WTC11 (cell line): Measurements from ENCODE around the gene RGS2. TPM values are rescaled to one million over a fixed set of nuclear protein-coding genes. Genes with fewer than 3 reads are reported as not detected.

Experiments used
- ATAC-seq: fragments of 200-7000 bp; cut with Tn5 transposase; 2 replicates; pipeline ENCODE4 v1.10.0; 2021; ENCODE audit warnings: mild to moderate bottlenecking, moderate library complexity
- CTCF ChIA-PET: fragments of 300-600 bp; sonication (Branson Sonifier 250); formaldehyde crosslinking; loops from one replicate; lab custom pipeline; 2021; ENCODE audit warnings: antibody characterized with exemption; lab: Charles Lee
- POLR2A ChIA-PET: fragments of 350-600 bp; sonication (Branson Sonifier 250); formaldehyde crosslinking; loops from one replicate; lab custom pipeline; 2021; ENCODE audit warnings: antibody characterized with exemption; lab: Charles Lee
- DNase-seq: peaks from one replicate; pipeline ENCODE4 v3.0.0; 2021; ENCODE audit warnings: low spot score
- H3K27ac Mint-ChIP-seq: 2 replicates; pipeline ENCODE4 v1.8.0; 2021; ENCODE audit warnings: mixed read lengths
- H3K27me3 Mint-ChIP-seq: 2 replicates; pipeline ENCODE4 v1.8.0; 2021; ENCODE audit warnings: low read depth, mild to moderate bottlenecking, moderate library complexity, mixed read lengths
- H3K36me3 Mint-ChIP-seq: 2 replicates; pipeline ENCODE4 v1.8.0; 2021; ENCODE audit warnings: mixed read lengths
- H3K4me1 Mint-ChIP-seq: 2 replicates; pipeline ENCODE4 v1.8.0; 2022; ENCODE audit warnings: mixed read lengths
- H3K4me3 Mint-ChIP-seq: 2 replicates; pipeline ENCODE4 v1.8.0; 2021; ENCODE audit warnings: mild to moderate bottlenecking, moderate library complexity, mixed read lengths
- H3K9me3 Mint-ChIP-seq: 2 replicates; pipeline ENCODE4 v1.8.0; 2021; ENCODE audit warnings: mixed read lengths
- ARID4B ChIP-seq: sonication (generic); formaldehyde crosslinking; IDR thresholded peaks from 2 replicates; pipeline ENCODE4 v1.8.0; 2023; ENCODE audit warnings: missing genetic modification reagents, mild to moderate bottlenecking, borderline replicate concordance
- ATF1 ChIP-seq: sonication (generic); formaldehyde crosslinking; IDR thresholded peaks from 2 replicates; pipeline ENCODE4 v1.8.1; 2023; ENCODE audit warnings: mild to moderate bottlenecking, moderate library complexity, missing genetic modification reagents
- ATF6 ChIP-seq: sonication (generic); formaldehyde crosslinking; IDR thresholded peaks from 2 replicates; pipeline ENCODE4 v1.8.1; 2023; ENCODE audit warnings: mild to moderate bottlenecking, missing genetic modification reagents
- CBFB ChIP-seq: sonication (generic); formaldehyde crosslinking; IDR thresholded peaks from 2 replicates; pipeline ENCODE4 v1.8.1; 2022; ENCODE audit warnings: mild to moderate bottlenecking, low read depth, missing genetic modification reagents
- CDX4 ChIP-seq: fragments of 250-450 bp; sonication (Bioruptor Pico); IDR thresholded peaks from 2 replicates; pipeline ENCODE4 v1.9.0; 2021; ENCODE audit warnings: moderate library complexity, mild to moderate bottlenecking, inconsistent platforms, borderline replicate concordance
- IRF2 ChIP-seq: sonication (generic); formaldehyde crosslinking; IDR thresholded peaks from 2 replicates; pipeline ENCODE4 v1.8.0; 2022; ENCODE audit warnings: low read depth, missing genetic modification reagents, borderline replicate concordance
- JAZF1 ChIP-seq: fragments of 250-450 bp; sonication (Bioruptor Pico); IDR thresholded peaks from 2 replicates; pipeline ENCODE4 v1.9.0; 2021; ENCODE audit warnings: moderate library complexity, mild to moderate bottlenecking, inconsistent platforms
- MYBL2 ChIP-seq: sonication (generic); formaldehyde crosslinking; IDR thresholded peaks from 2 replicates; pipeline ENCODE4 v1.8.1; 2023; ENCODE audit warnings: mild to moderate bottlenecking, moderate library complexity, missing genetic modification reagents
- NFYB ChIP-seq: sonication (generic); formaldehyde crosslinking; conservative IDR thresholded peaks from 2 replicates; pipeline ENCODE4 v1.8.0; 2022; ENCODE audit warnings: low read depth, missing genetic modification reagents
- NR2C2 ChIP-seq: sonication (generic); formaldehyde crosslinking; IDR thresholded peaks from 2 replicates; pipeline ENCODE4 v1.8.0; 2022; ENCODE audit warnings: mild to moderate bottlenecking, missing genetic modification reagents
- NR3C1 ChIP-seq: sonication (generic); formaldehyde crosslinking; conservative IDR thresholded peaks from 2 replicates; pipeline ENCODE4 v1.8.1; 2023; ENCODE audit warnings: low read depth, mild to moderate bottlenecking, missing genetic modification reagents
- PRRX2 ChIP-seq: fragments of 250-450 bp; sonication (Bioruptor Pico); IDR thresholded peaks from 2 replicates; pipeline ENCODE4 v1.8.0; 2021; ENCODE audit warnings: mild to moderate bottlenecking
- SP1 ChIP-seq: sonication (generic); formaldehyde crosslinking; conservative IDR thresholded peaks from 2 replicates; pipeline ENCODE4 v1.8.1; 2022; ENCODE audit warnings: missing genetic modification reagents
- TEAD1 ChIP-seq: sonication (generic); formaldehyde crosslinking; IDR thresholded peaks from 2 replicates; pipeline ENCODE4 v1.8.0; 2022; ENCODE audit warnings: mild to moderate bottlenecking, missing genetic modification reagents
- TEAD4 ChIP-seq: sonication (generic); formaldehyde crosslinking; IDR thresholded peaks from 2 replicates; pipeline ENCODE4 v1.8.0; 2022; ENCODE audit warnings: mild to moderate bottlenecking, missing genetic modification reagents
- ZBTB43 ChIP-seq: sonication (generic); formaldehyde crosslinking; IDR thresholded peaks from 2 replicates; pipeline ENCODE4 v1.8.1; 2023; ENCODE audit warnings: mild to moderate bottlenecking, missing genetic modification reagents
- ZNF138 ChIP-seq: sonication (generic); formaldehyde crosslinking; conservative IDR thresholded peaks from 2 replicates; pipeline ENCODE4 v1.8.1; 2022; ENCODE audit warnings: mild to moderate bottlenecking, moderate library complexity, missing genetic modification reagents
- ZNF425 ChIP-seq: fragments of 250-450 bp; sonication (Bioruptor Pico); conservative IDR thresholded peaks from 2 replicates; pipeline ENCODE4 v1.9.0; 2021; ENCODE audit warnings: mild to moderate bottlenecking
- ZNF532 ChIP-seq: fragments of 250-450 bp; sonication (Bioruptor Pico); IDR thresholded peaks from 2 replicates; pipeline ENCODE4 v1.9.0; 2021; ENCODE audit warnings: mild to moderate bottlenecking, borderline replicate concordance
- total RNA-seq: library from RNA; stranded (reverse); gene quantifications from 3 replicates; pipeline ENCODE4 v1.2.3, GENCODE V29; 2021

Gene RGS2
- total RNA-seq, 1 experiment from 2014 or later, result 13.1 TPM

GRCh38 chr1:192859808-192860207, 51.0 kb downstream of the RGS2 start:
- no peaks in the 10 kb centered on the region for H3K27me3 Mint-ChIP-seq
- CTCF ChIA-PET, result no interaction called here
- DNase-seq, result no peak

More at GRCh38 chr1:192859808-192860207, 51.0 kb downstream of the RGS2 start:
- ATAC-seq, result no peak
- peaks cover 3% of the 10 kb centered on the region; the same call in 1 of the 2 replicates for H3K36me3 Mint-ChIP-seq
- no peaks in the 10 kb centered on the region for H3K9me3 Mint-ChIP-seq
- POLR2A ChIA-PET, result no interaction called here
- no peak for TF ChIP-seq PRRX2 (CRISPR knock-in tag)
- no peak for TF ChIP-seq MYBL2 (CRISPR knock-in tag)
- no peak for TF ChIP-seq CBFB
- no peak for TF ChIP-seq CDX4 (CRISPR knock-in tag)
- no peak for TF ChIP-seq NFYB (CRISPR knock-in tag)
- TF ChIP-seq ZNF138 (CRISPR knock-in tag), result no peak
- no peak for TF ChIP-seq ZNF425 (CRISPR knock-in tag)
- no peak for TF ChIP-seq ATF6 (CRISPR knock-in tag)
- no peak for TF ChIP-seq NR3C1
- no peak for TF ChIP-seq TEAD1 (CRISPR knock-in tag)
- no peak for TF ChIP-seq ZNF532 (CRISPR knock-in tag)
- TF ChIP-seq NR2C2 (CRISPR knock-in tag), result no peak
- TF ChIP-seq SP1, result no peak
- no peak for TF ChIP-seq ZBTB43 (CRISPR knock-in tag)
- no peak for TF ChIP-seq IRF2 (CRISPR knock-in tag)
- TF ChIP-seq ARID4B (CRISPR knock-in tag), result no peak
- TF ChIP-seq JAZF1 (CRISPR knock-in tag), result no peak
- TF ChIP-seq TEAD4, result no peak
- TF ChIP-seq ATF1 (CRISPR knock-in tag), result no peak
- peaks cover 8% of the 10 kb centered on the region for H3K4me1 Mint-ChIP-seq
- H3K4me3 Mint-ChIP-seq, result no peak overlapping the region
- H3K27ac Mint-ChIP-seq, result no peak overlapping the region
